ENCODE data around the gene KLHL33. TPM values are rescaled to one million over a fixed set of nuclear protein-coding genes. Genes with fewer than 3 reads are reported as not detected.
A peak's percentile ranks its signal among the peaks of the same experiment; 100 is the strongest.
"Not testable (repeated sequence)": the region's sequence is repeated elsewhere in the genome, so short reads cannot be mapped to it uniquely, and the experiment has no call there.

Gene KLHL33
- total and polyA plus RNA-seq, 2 donors (not counting 3 experiments of a cell fraction or from before 2014, with no cell fraction given): not detected

GRCh38 chr14:20446889-20447288 lies 10.9 kb upstream of the KLHL33 start:
- Histone ChIP-seq H3K27me3 (ENCODE audit: control insufficient read depth in 2 of 2, insufficient read depth in 2 of 2, low read length in 2 of 2) (no peaks in the 10 kb centered on the region), H3K79me2 (ENCODE audit: control insufficient read depth, insufficient read depth, low read length) (no peaks in the 10 kb centered on the region), H3K27ac (ENCODE audit: insufficient read depth, low read depth, low read length) (no peak overlapping the region), H3K9me1 (replicated peaks; ENCODE audit: control insufficient read depth, extremely low read depth, insufficient read depth, low read length) (no peaks in the 10 kb centered on the region), H4K20me1 (replicated peaks; ENCODE audit: control insufficient read depth, extremely low read depth, insufficient read depth, low read length) (no peaks in the 10 kb centered on the region), H3K4me2 (ENCODE audit: insufficient read depth, low read length) (no peak overlapping the region), H3K4me1 (ENCODE audit: control insufficient read depth, extremely low read depth, insufficient read depth, low read length) (no peaks in the 10 kb centered on the region), H3K9me3 (replicated peaks; ENCODE audit: control insufficient read depth, insufficient read depth, low read length) (no peaks in the 10 kb centered on the region), H2AFZ (ENCODE audit: low read depth, low read length) (no peak overlapping the region), H3K9ac (replicated peaks; ENCODE audit: extremely low read depth, insufficient read depth, low read length) (no peak overlapping the region), H3K36me3 (ENCODE audit: control insufficient read depth in 2 of 2, extremely low read depth in 1 of 2, insufficient read depth in 2 of 2, low read length in 2 of 2) (peaks cover 32 to 36% of the 10 kb centered on the region in 2 experiments), H3K4me3 (replicated peaks in 1 of 3; ENCODE audit: insufficient read depth in 1 of 3, low read depth in 1 of 3, low read length in 3 of 3) (no peak overlapping the region)
- FAIRE-seq (no peak), DNase-seq (ENCODE audit: low read depth, low spot score) (no peak)
- intact Hi-C loops (cut with micrococcal nuclease): no loop called here
- no TSS peak for BruUV-seq (replicated peaks)
- TF ChIP-seq GATA2 (IDR thresholded peaks at IDR 0.05; ENCODE audit: insufficient read depth, insufficient read length, low read depth, low read length) (no peak), MAX (IDR thresholded peaks at IDR 0.05; ENCODE audit: insufficient read depth, insufficient read length) (no peak), EZH2 (IDR thresholded peaks at IDR 0.05; ENCODE audit: borderline replicate concordance, low read depth, low read length, severe bottlenecking) (no peak), POLR2AphosphoS5 (IDR thresholded peaks at IDR 0.05; ENCODE audit: insufficient read depth, low read depth, low read length) (no peak), JUN (IDR thresholded peaks at IDR 0.05; ENCODE audit: borderline replicate concordance, insufficient read depth, insufficient read length, low read depth) (no peak), FOS (IDR thresholded peaks at IDR 0.05; ENCODE audit: borderline replicate concordance, insufficient read depth, low read length) (no peak), CTCF (IDR thresholded peaks at IDR 0.05; ENCODE audit: extremely low read depth in 1 of 2, insufficient read depth in 1 of 2, low read depth in 1 of 2, low read length in 2 of 2) (no peak), POLR2A (IDR thresholded peaks at IDR 0.05; ENCODE audit: low read depth, low read length) (no peak), MYC (IDR thresholded peaks at IDR 0.05; ENCODE audit: low read depth, low read length) (no peak)
- CTCF ChIA-PET: no interaction called here
- dilution Hi-C loops (cut with MboI; ENCODE audit: extremely low pct_ligation_motif_present, low sequenced_read_pairs): no loop called here
- POLR2A ChIA-PET: interaction anchor here (0.7 kb wide), 1 partner anchor 8 kb away, joined by 5 read pairs; no protein-coding TSS in a partner anchor

GRCh38 chr14:20443650-20444049 lies 7.7 kb upstream of the KLHL33 start:
- H3K4me3 ChIP-seq (replicated peaks in 1 of 3; ENCODE audit: insufficient read depth in 1 of 3, low read depth in 1 of 3, low read length in 3 of 3); H3K4me1 ChIP-seq (ENCODE audit: control insufficient read depth, extremely low read depth, insufficient read depth, low read length); intact Hi-C loops (cut with micrococcal nuclease); H3K27ac ChIP-seq (ENCODE audit: insufficient read depth, low read depth, low read length); H4K20me1 ChIP-seq (replicated peaks; ENCODE audit: control insufficient read depth, extremely low read depth, insufficient read depth, low read length); POLR2A ChIA-PET; H3K9ac ChIP-seq (replicated peaks; ENCODE audit: extremely low read depth, insufficient read depth, low read length); H3K27me3 ChIP-seq (ENCODE audit: control insufficient read depth in 2 of 2, insufficient read depth in 2 of 2, low read length in 2 of 2); H3K9me1 ChIP-seq (replicated peaks; ENCODE audit: control insufficient read depth, extremely low read depth, insufficient read depth, low read length); H3K9me3 ChIP-seq (replicated peaks; ENCODE audit: control insufficient read depth, insufficient read depth, low read length); DNase-seq (ENCODE audit: low read depth, low spot score); H3K4me2 ChIP-seq (ENCODE audit: insufficient read depth, low read length); FAIRE-seq; H3K79me2 ChIP-seq (ENCODE audit: control insufficient read depth, insufficient read depth, low read length); dilution Hi-C loops (cut with MboI; ENCODE audit: extremely low pct_ligation_motif_present, low sequenced_read_pairs); H2AFZ ChIP-seq (ENCODE audit: low read depth, low read length): not testable (repeated sequence)
- peaks cover 14 to 23% of the 10 kb centered on the region in 2 experiments for H3K36me3 ChIP-seq (ENCODE audit: control insufficient read depth in 2 of 2, extremely low read depth in 1 of 2, insufficient read depth in 2 of 2, low read length in 2 of 2)
- TSS peak; percentile 5 for BruUV-seq (replicated peaks)
- CTCF ChIA-PET: interaction anchor here (2.5 kb wide), 1 partner anchor 29 kb away, joined by 13 read pairs; no protein-coding TSS in a partner anchor
